Measurements from ENCODE around the gene MSI2. TPM values are rescaled to one million over a fixed set of nuclear protein-coding genes. Genes with fewer than 3 reads are reported as not detected.

The MSI2 gene
- total RNA-seq, 1 donor from 2014 or later, result 60.6 TPM

GRCh38 chr17:57651451-57651850 lies 395.1 kb downstream of the MSI2 start:
- Mint-ChIP-seq H3K27me3 (ENCODE audit: unreplicated experiment) (no peaks in the 10 kb centered on the region), H3K4me3 (ENCODE audit: unreplicated experiment) (no peak overlapping the region), H3K4me1 (ENCODE audit: unreplicated experiment) (peaks cover 10% of the 10 kb centered on the region), H3K36me3 (ENCODE audit: low read depth, unreplicated experiment) (peaks cover 3% of the 10 kb centered on the region), H3K27ac (ENCODE audit: unreplicated experiment) (no peak overlapping the region), H3K9me3 (ENCODE audit: unreplicated experiment) (no peaks in the 10 kb centered on the region)
- DNase-seq (ENCODE audit: low spot score), result no peak
- no peak for TF ChIP-seq CTCF (IDR thresholded peaks at IDR 0.05; ENCODE audit: unreplicated experiment)

- H3K27ac Mint-ChIP-seq (ENCODE audit: unreplicated experiment), result no peak overlapping the region
- no peaks in the 10 kb centered on the region for H3K9me3 Mint-ChIP-seq (ENCODE audit: unreplicated experiment)
- peaks cover 5% of the 10 kb centered on the region for H3K36me3 Mint-ChIP-seq (ENCODE audit: low read depth, unreplicated experiment)
These were observed 395.7 kb downstream of the MSI2 start for GRCh38 chr17:57651996-57652395.

GRCh38 chr17:57652811-57653210 lies 396.5 kb downstream of the MSI2 start:
- Mint-ChIP-seq H3K4me3 (ENCODE audit: unreplicated experiment) (no peak overlapping the region), H3K27me3 (ENCODE audit: unreplicated experiment) (no peaks in the 10 kb centered on the region), H3K4me1 (ENCODE audit: unreplicated experiment) (peaks cover 10% of the 10 kb centered on the region), H3K9me3 (ENCODE audit: unreplicated experiment) (no peaks in the 10 kb centered on the region), H3K36me3 (ENCODE audit: low read depth, unreplicated experiment) (peaks cover 9% of the 10 kb centered on the region), H3K27ac (ENCODE audit: unreplicated experiment) (no peak overlapping the region)
- TF ChIP-seq CTCF (IDR thresholded peaks at IDR 0.05; ENCODE audit: unreplicated experiment), result no peak
- no peak for DNase-seq (ENCODE audit: low spot score)

More at GRCh38 chr17:57651996-57652395, 395.7 kb downstream of the MSI2 start:
- Mint-ChIP-seq H3K27me3 (ENCODE audit: unreplicated experiment) (no peaks in the 10 kb centered on the region), H3K4me1 (ENCODE audit: unreplicated experiment) (peaks cover 10% of the 10 kb centered on the region), H3K4me3 (ENCODE audit: unreplicated experiment) (no peak overlapping the region)
- DNase-seq (ENCODE audit: low spot score), result no peak
- TF ChIP-seq CTCF (IDR thresholded peaks at IDR 0.05; ENCODE audit: unreplicated experiment), result no peak

- Mint-ChIP-seq H3K4me3 (ENCODE audit: unreplicated experiment) (no peak overlapping the region), H3K36me3 (ENCODE audit: low read depth, unreplicated experiment) (peaks cover 9% of the 10 kb centered on the region), H3K9me3 (ENCODE audit: unreplicated experiment) (no peaks in the 10 kb centered on the region), H3K4me1 (ENCODE audit: unreplicated experiment) (peaks cover 10% of the 10 kb centered on the region), H3K27ac (ENCODE audit: unreplicated experiment) (no peak overlapping the region), H3K27me3 (ENCODE audit: unreplicated experiment) (no peaks in the 10 kb centered on the region)
- no peak for TF ChIP-seq CTCF (IDR thresholded peaks at IDR 0.05; ENCODE audit: unreplicated experiment)
- no peak for DNase-seq (ENCODE audit: low spot score)
These were observed 397.0 kb downstream of the MSI2 start for GRCh38 chr17:57653279-57653678.

- Mint-ChIP-seq H3K4me1 (ENCODE audit: unreplicated experiment) (peaks cover 10% of the 10 kb centered on the region), H3K36me3 (ENCODE audit: low read depth, unreplicated experiment) (peaks cover 9% of the 10 kb centered on the region), H3K9me3 (ENCODE audit: unreplicated experiment) (no peaks in the 10 kb centered on the region), H3K27me3 (ENCODE audit: unreplicated experiment) (no peaks in the 10 kb centered on the region), H3K27ac (ENCODE audit: unreplicated experiment) (no peak overlapping the region), H3K4me3 (ENCODE audit: unreplicated experiment) (no peak overlapping the region)
- no peak for TF ChIP-seq CTCF (IDR thresholded peaks at IDR 0.05; ENCODE audit: unreplicated experiment)
- DNase-seq (ENCODE audit: low spot score), result no peak
These were observed 397.9 kb downstream of the MSI2 start for GRCh38 chr17:57654040-57654775.

Data from endothelial cell (in vitro differentiated cells).